WTC11 (cell line): ENCODE data around the gene ABCD3. TPM values are rescaled to one million over a fixed set of nuclear protein-coding genes. Genes with fewer than 3 reads are reported as not detected.

Source experiments
- ATAC-seq: fragments of 200-7000 bp; cut with Tn5 transposase; 2 replicates; pipeline ENCODE4 v1.10.0; 2021; ENCODE audit warnings: mild to moderate bottlenecking, moderate library complexity
- CTCF ChIA-PET: fragments of 300-600 bp; sonication (Branson Sonifier 250); formaldehyde crosslinking; loops from one replicate; lab custom pipeline; 2021; ENCODE audit warnings: antibody characterized with exemption; lab: Charles Lee
- POLR2A ChIA-PET: fragments of 350-600 bp; sonication (Branson Sonifier 250); formaldehyde crosslinking; loops from one replicate; lab custom pipeline; 2021; ENCODE audit warnings: antibody characterized with exemption; lab: Charles Lee
- DNase-seq: peaks from one replicate; pipeline ENCODE4 v3.0.0; 2021; ENCODE audit warnings: low spot score
- H3K27ac Mint-ChIP-seq: 2 replicates; pipeline ENCODE4 v1.8.0; 2021; ENCODE audit warnings: mixed read lengths
- H3K27me3 Mint-ChIP-seq: 2 replicates; pipeline ENCODE4 v1.8.0; 2021; ENCODE audit warnings: low read depth, mild to moderate bottlenecking, moderate library complexity, mixed read lengths
- H3K36me3 Mint-ChIP-seq: 2 replicates; pipeline ENCODE4 v1.8.0; 2021; ENCODE audit warnings: mixed read lengths
- H3K4me1 Mint-ChIP-seq: 2 replicates; pipeline ENCODE4 v1.8.0; 2022; ENCODE audit warnings: mixed read lengths
- H3K4me3 Mint-ChIP-seq: 2 replicates; pipeline ENCODE4 v1.8.0; 2021; ENCODE audit warnings: mild to moderate bottlenecking, moderate library complexity, mixed read lengths
- H3K9me3 Mint-ChIP-seq: 2 replicates; pipeline ENCODE4 v1.8.0; 2021; ENCODE audit warnings: mixed read lengths
- ELF4 ChIP-seq: sonication (generic); formaldehyde crosslinking; IDR thresholded peaks from 2 replicates; pipeline ENCODE4 v1.8.1; 2022; ENCODE audit warnings: low read depth, mild to moderate bottlenecking, moderate library complexity, missing genetic modification reagents
- EMX1 ChIP-seq: fragments of 250-450 bp; sonication (Bioruptor Pico); IDR thresholded peaks from 2 replicates; pipeline ENCODE4 v1.8.0; 2021; ENCODE audit warnings: mild to moderate bottlenecking
- ESRRA ChIP-seq: sonication (generic); formaldehyde crosslinking; IDR thresholded peaks from 2 replicates; pipeline ENCODE4 v1.8.1; 2022; ENCODE audit warnings: mild to moderate bottlenecking, missing genetic modification reagents, borderline replicate concordance
- FOXJ3 ChIP-seq: sonication (generic); formaldehyde crosslinking; IDR thresholded peaks from 2 replicates; pipeline ENCODE4 v1.9.0; 2021; ENCODE audit warnings: missing genetic modification reagents, mild to moderate bottlenecking, borderline replicate concordance
- GTF2I ChIP-seq: fragments of 250-450 bp; sonication (Bioruptor Pico); conservative IDR thresholded peaks from 2 replicates; pipeline ENCODE4 v1.4.0; 2021; ENCODE audit warnings: mild to moderate bottlenecking
- MXD4 ChIP-seq: fragments of 250-450 bp; sonication (Bioruptor Pico); IDR thresholded peaks from 2 replicates; pipeline ENCODE4 v1.8.0; 2021; ENCODE audit warnings: mild to moderate bottlenecking, moderate library complexity, borderline replicate concordance
- SP1 ChIP-seq: sonication (generic); formaldehyde crosslinking; conservative IDR thresholded peaks from 2 replicates; pipeline ENCODE4 v1.8.1; 2022; ENCODE audit warnings: missing genetic modification reagents
- ZNF263 ChIP-seq: sonication (generic); formaldehyde crosslinking; IDR thresholded peaks from 2 replicates; pipeline ENCODE4 v1.8.1; 2022; ENCODE audit warnings: low read depth, mild to moderate bottlenecking, moderate library complexity, missing genetic modification reagents
- total RNA-seq: library from RNA; stranded (reverse); gene quantifications from 3 replicates; pipeline ENCODE4 v1.2.3, GENCODE V29; 2021
- TF ChIP-seq, protein P1 (sequence below): sonication (generic); formaldehyde crosslinking; IDR thresholded peaks from 2 replicates; pipeline ENCODE4 v1.8.1; 2023; ENCODE audit warnings: mild to moderate bottlenecking, missing genetic modification reagents, borderline replicate concordance
- TF ChIP-seq, protein P2 (sequence below): sonication (generic); formaldehyde crosslinking; IDR thresholded peaks from 2 replicates; pipeline ENCODE4 v1.8.0; 2022; ENCODE audit warnings: missing genetic modification reagents
- TF ChIP-seq, protein P3 (sequence below): sonication (generic); formaldehyde crosslinking; conservative IDR thresholded peaks from 2 replicates; pipeline ENCODE4 v1.8.1; 2022; ENCODE audit warnings: mild to moderate bottlenecking, missing genetic modification reagents
- TF ChIP-seq, protein P4 (sequence below): fragments of 250-450 bp; sonication (Bioruptor Pico); IDR thresholded peaks from 2 replicates; pipeline ENCODE4 v1.8.0; 2021; ENCODE audit warnings: mild to moderate bottlenecking
- TF ChIP-seq, protein P5 (sequence below): sonication (generic); formaldehyde crosslinking; IDR thresholded peaks from 2 replicates; pipeline ENCODE4 v1.8.1; 2022; ENCODE audit warnings: low read depth, mild to moderate bottlenecking, moderate library complexity, missing genetic modification reagents, borderline replicate concordance

Gene ABCD3
- total RNA-seq, 1 experiment from 2014 or later, result 27.2 TPM

DNA sequence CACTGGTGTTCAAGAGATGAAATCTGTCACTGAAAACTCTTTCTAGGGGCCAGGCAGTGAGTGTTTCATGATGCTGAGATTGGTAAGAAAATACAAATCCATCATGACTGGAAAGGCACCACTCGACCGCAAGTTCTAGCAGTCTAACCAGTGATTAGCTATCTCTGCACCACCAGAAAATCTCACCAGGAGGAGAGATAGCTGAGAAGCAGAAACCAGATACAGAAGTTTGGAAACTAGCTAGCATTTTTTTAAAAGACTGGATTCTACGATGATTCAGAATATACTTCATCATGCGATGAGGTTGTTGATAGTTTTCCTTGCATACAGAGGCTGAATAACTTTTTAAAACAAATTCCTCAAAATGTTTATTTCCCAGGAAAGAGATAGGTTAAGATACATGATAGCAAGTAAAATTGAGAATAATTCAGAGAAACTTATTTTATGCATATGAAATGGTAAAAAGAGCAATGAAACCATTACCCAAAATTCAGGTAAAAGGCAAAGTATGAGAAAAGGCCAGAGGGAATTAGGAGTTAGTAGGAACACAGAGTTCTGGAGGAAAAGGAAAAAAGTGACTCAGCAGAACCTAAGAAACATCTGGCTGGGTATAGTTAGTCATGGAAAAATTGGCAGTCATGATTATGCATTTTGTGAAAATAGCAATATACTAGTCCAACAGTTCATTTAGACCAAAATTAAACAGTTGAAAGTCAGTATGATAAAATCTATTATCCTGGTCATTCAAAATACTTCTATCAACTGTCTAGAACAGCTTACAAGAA, 126.7 kb downstream of the ABCD3 start (continued):
- TF ChIP-seq, protein P1, sequence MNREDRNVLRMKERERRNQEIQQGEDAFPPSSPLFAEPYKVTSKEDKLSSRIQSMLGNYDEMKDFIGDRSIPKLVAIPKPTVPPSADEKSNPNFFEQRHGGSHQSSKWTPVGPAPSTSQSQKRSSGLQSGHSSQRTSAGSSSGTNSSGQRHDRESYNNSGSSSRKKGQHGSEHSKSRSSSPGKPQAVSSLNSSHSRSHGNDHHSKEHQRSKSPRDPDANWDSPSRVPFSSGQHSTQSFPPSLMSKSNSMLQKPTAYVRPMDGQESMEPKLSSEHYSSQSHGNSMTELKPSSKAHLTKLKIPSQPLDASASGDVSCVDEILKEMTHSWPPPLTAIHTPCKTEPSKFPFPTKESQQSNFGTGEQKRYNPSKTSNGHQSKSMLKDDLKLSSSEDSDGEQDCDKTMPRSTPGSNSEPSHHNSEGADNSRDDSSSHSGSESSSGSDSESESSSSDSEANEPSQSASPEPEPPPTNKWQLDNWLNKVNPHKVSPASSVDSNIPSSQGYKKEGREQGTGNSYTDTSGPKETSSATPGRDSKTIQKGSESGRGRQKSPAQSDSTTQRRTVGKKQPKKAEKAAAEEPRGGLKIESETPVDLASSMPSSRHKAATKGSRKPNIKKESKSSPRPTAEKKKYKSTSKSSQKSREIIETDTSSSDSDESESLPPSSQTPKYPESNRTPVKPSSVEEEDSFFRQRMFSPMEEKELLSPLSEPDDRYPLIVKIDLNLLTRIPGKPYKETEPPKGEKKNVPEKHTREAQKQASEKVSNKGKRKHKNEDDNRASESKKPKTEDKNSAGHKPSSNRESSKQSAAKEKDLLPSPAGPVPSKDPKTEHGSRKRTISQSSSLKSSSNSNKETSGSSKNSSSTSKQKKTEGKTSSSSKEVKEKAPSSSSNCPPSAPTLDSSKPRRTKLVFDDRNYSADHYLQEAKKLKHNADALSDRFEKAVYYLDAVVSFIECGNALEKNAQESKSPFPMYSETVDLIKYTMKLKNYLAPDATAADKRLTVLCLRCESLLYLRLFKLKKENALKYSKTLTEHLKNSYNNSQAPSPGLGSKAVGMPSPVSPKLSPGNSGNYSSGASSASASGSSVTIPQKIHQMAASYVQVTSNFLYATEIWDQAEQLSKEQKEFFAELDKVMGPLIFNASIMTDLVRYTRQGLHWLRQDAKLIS (CRISPR knock-in tag), result no peak
- TF ChIP-seq ZNF263 (no peak), MXD4 (CRISPR knock-in tag) (no peak), SP1 (CRISPR knock-in tag) (no peak)

DNA sequence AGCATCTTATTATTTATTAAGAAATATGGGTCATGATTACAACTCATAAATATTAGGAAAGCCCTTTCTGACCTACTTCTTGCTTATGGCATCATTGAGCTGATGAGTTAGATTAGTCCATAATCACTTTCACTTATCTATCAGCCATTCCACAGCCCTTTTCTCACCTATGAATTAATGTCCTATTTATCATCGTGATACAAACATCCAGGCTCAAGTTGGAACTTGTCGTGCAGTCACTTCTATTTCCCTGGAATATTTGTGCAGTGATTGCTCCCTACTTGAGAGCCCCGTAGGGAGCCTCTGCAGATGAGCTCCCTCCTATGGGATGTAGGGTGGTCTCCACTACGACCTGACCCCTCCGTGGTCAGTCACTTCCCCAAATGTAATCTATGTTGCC, 131.5 kb downstream of the ABCD3 start:
- Mint-ChIP-seq H3K27me3 (no peaks in the 10 kb centered on the region; the same call in 1 of the 2 replicates), H3K4me3 (no peak overlapping the region), H3K27ac (no peak overlapping the region), H3K9me3 (peaks cover 9% of the 10 kb centered on the region; the same call in 1 of the 2 replicates), H3K36me3 (no peaks in the 10 kb centered on the region), H3K4me1 (peaks cover 40% of the 10 kb centered on the region)
- DNase-seq, result no peak
- CTCF ChIA-PET, result no interaction called here
- POLR2A ChIA-PET, result no interaction called here
- TF ChIP-seq FOXJ3, result no peak
- TF ChIP-seq, protein P2, sequence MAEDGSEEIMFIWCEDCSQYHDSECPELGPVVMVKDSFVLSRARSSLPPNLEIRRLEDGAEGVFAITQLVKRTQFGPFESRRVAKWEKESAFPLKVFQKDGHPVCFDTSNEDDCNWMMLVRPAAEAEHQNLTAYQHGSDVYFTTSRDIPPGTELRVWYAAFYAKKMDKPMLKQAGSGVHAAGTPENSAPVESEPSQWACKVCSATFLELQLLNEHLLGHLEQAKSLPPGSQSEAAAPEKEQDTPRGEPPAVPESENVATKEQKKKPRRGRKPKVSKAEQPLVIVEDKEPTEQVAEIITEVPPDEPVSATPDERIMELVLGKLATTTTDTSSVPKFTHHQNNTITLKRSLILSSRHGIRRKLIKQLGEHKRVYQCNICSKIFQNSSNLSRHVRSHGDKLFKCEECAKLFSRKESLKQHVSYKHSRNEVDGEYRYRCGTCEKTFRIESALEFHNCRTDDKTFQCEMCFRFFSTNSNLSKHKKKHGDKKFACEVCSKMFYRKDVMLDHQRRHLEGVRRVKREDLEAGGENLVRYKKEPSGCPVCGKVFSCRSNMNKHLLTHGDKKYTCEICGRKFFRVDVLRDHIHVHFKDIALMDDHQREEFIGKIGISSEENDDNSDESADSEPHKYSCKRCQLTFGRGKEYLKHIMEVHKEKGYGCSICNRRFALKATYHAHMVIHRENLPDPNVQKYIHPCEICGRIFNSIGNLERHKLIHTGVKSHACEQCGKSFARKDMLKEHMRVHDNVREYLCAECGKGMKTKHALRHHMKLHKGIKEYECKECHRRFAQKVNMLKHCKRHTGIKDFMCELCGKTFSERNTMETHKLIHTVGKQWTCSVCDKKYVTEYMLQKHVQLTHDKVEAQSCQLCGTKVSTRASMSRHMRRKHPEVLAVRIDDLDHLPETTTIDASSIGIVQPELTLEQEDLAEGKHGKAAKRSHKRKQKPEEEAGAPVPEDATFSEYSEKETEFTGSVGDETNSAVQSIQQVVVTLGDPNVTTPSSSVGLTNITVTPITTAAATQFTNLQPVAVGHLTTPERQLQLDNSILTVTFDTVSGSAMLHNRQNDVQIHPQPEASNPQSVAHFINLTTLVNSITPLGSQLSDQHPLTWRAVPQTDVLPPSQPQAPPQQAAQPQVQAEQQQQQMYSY (CRISPR knock-in tag), result no peak
- TF ChIP-seq, protein P3, sequence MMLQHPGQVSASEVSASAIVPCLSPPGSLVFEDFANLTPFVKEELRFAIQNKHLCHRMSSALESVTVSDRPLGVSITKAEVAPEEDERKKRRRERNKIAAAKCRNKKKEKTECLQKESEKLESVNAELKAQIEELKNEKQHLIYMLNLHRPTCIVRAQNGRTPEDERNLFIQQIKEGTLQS (CRISPR knock-in tag), result no peak
- no peak for TF ChIP-seq GTF2I
- TF ChIP-seq, protein P4, sequence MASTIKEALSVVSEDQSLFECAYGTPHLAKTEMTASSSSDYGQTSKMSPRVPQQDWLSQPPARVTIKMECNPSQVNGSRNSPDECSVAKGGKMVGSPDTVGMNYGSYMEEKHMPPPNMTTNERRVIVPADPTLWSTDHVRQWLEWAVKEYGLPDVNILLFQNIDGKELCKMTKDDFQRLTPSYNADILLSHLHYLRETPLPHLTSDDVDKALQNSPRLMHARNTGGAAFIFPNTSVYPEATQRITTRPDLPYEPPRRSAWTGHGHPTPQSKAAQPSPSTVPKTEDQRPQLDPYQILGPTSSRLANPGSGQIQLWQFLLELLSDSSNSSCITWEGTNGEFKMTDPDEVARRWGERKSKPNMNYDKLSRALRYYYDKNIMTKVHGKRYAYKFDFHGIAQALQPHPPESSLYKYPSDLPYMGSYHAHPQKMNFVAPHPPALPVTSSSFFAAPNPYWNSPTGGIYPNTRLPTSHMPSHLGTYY (CRISPR knock-in tag), result no peak
- TF ChIP-seq ELF4, result no peak
- TF ChIP-seq, protein P5, sequence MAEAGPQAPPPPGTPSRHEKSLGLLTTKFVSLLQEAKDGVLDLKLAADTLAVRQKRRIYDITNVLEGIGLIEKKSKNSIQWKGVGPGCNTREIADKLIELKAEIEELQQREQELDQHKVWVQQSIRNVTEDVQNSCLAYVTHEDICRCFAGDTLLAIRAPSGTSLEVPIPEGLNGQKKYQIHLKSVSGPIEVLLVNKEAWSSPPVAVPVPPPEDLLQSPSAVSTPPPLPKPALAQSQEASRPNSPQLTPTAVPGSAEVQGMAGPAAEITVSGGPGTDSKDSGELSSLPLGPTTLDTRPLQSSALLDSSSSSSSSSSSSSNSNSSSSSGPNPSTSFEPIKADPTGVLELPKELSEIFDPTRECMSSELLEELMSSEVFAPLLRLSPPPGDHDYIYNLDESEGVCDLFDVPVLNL (CRISPR knock-in tag), result no peak
- TF ChIP-seq ESRRA (CRISPR knock-in tag), result no peak
- no peak for TF ChIP-seq EMX1 (CRISPR knock-in tag)
- ATAC-seq, result no peak
